SK-N-MC (cell line): ENCODE measurements around the gene BCOR.

Experiments used
- EZH2 ChIP-seq: fragments of 200-600 bp; sonication (generic); IDR thresholded peaks from one replicate; pipeline ENCODE4 v1.6.1; 2017; ENCODE audit warnings: antibody characterized with exemption
- FOXP2 ChIP-seq: optimal IDR thresholded peaks from 2 replicates; pipeline ENCODE3; 2011; ENCODE audit warnings: mild to moderate bottlenecking, moderate library complexity; ENCODE audit not compliant: insufficient read depth; ENCODE audit errors: extremely low read length, control extremely low read depth
- POLR2AphosphoS5 ChIP-seq: IDR thresholded peaks from 2 replicates; pipeline ENCODE4 v1.6.1; 2012; ENCODE audit warnings: mild to moderate bottlenecking, low read depth, low read length, borderline replicate concordance

DNA sequence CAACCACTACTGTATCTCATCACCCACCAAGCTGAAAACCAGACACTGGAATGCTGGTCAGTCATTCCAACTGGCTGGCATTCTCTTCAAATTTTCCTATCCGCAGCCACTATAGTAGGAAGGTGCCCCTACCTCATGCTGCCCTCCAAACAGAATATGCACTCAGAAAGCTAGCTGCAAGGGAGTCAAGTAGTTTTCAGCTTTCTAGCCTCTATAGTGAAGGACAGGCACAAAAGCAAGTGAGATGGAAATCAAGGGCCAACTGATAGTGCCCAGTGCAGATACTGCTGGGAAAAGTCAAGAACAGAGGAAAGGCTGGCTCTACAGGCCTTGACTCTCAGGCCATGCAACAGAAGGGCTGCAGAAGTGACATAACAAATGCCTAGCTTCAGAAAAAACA is 47.2 kb downstream of the BCOR start:
- TF ChIP-seq POLR2AphosphoS5: no peak
- no peak for TF ChIP-seq EZH2
- no peak for TF ChIP-seq FOXP2
